ENCODE results near the gene CEACAM21. TPM values are rescaled to one million over a fixed set of nuclear protein-coding genes. Genes with fewer than 3 reads are reported as not detected.

CEACAM21 gene
- total RNA-seq, 1 donor from 2014 or later = not detected

GRCh38 chr19:41551711-41552110 is 24.3 kb upstream of the CEACAM21 start:
- H3K27me3 ChIP-seq (ENCODE audit: control insufficient read depth, insufficient read depth, low read length) = peaks cover 5% of the 10 kb centered on the region
- no peak for TF ChIP-seq CTCF (IDR thresholded peaks at IDR 0.05; ENCODE audit: insufficient read depth, low read length, poor library complexity, severe bottlenecking)

DNA sequence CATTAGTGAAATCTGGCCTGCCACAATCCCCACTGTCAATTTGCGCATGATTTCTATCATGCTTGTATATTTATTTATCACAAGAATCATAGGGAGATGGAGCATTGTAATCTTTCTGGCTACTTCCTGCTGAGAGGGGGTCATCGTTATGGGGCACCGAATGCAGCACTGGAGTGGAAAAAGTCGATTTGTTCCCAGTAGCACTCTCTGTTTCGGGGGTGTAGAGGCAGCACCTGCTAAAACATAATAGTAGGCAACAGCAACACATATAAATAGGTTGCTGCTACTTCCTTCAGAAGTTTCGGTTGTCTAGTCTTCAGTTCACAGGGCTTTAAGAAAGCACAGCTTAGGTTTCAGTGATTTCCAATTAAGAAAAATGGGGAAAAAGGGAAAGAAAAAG is 23.4 kb upstream of the CEACAM21 start:
- DNase-seq (ENCODE audit: low read depth) = no peak
- no peaks in the 10 kb centered on the region for H3K36me3 ChIP-seq (ENCODE audit: control insufficient read depth, insufficient read depth, low read length)
- TF ChIP-seq CTCF (IDR thresholded peaks at IDR 0.05; ENCODE audit: insufficient read depth, low read length, poor library complexity, severe bottlenecking) = no peak
- H3K27me3 ChIP-seq (ENCODE audit: control insufficient read depth, insufficient read depth, low read length) = peaks cover 5% of the 10 kb centered on the region
- no peak overlapping the region for H3K4me3 ChIP-seq (ENCODE audit: low read depth, low read length)

More at GRCh38 chr19:41551711-41552110, 24.3 kb upstream of the CEACAM21 start:
- DNase-seq (ENCODE audit: low read depth) = no peak
- no peaks in the 10 kb centered on the region for H3K36me3 ChIP-seq (ENCODE audit: control insufficient read depth, insufficient read depth, low read length)
- no peak overlapping the region for H3K4me3 ChIP-seq (ENCODE audit: low read depth, low read length)

GRCh38 chr19:41553804-41554203 is 22.2 kb upstream of the CEACAM21 start:
- Histone ChIP-seq H3K27me3 (ENCODE audit: control insufficient read depth, insufficient read depth, low read length) (peaks cover 5% of the 10 kb centered on the region), H3K4me3 (ENCODE audit: low read depth, low read length) (no peak overlapping the region), H3K36me3 (ENCODE audit: control insufficient read depth, insufficient read depth, low read length) (no peaks in the 10 kb centered on the region)
- no peak for TF ChIP-seq CTCF (IDR thresholded peaks at IDR 0.05; ENCODE audit: insufficient read depth, low read length, poor library complexity, severe bottlenecking)
- DNase-seq (ENCODE audit: low read depth) = no peak

DNA sequence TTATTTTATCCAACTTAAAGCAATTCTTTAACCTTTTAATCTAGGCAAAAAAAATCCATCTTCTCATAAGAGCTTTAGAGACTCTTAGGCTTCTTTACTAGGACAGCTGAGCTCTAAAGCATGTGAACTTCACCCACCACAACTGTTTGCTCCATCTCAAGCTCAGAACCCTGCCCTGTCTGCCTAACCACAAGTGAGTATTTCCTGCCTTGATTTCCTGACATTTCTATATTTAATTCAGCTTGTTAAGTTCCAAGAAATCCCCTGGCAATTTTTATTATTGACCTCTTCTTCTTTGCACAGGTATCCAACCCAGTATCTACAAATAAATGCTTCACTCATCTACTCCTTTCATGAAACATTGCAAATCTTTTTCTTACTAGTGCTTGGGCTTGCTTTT is 21.1 kb upstream of the CEACAM21 start:
- Histone ChIP-seq H3K27me3 (ENCODE audit: control insufficient read depth, insufficient read depth, low read length) (peaks cover 3% of the 10 kb centered on the region), H3K36me3 (ENCODE audit: control insufficient read depth, insufficient read depth, low read length) (no peaks in the 10 kb centered on the region), H3K4me3 (ENCODE audit: low read depth, low read length) (no peak overlapping the region)
- no peak for TF ChIP-seq CTCF (IDR thresholded peaks at IDR 0.05; ENCODE audit: insufficient read depth, low read length, poor library complexity, severe bottlenecking)
- no peak for DNase-seq (ENCODE audit: low read depth)

- no peaks in the 10 kb centered on the region for H3K36me3 ChIP-seq (ENCODE audit: control insufficient read depth, insufficient read depth, low read length)
- peaks cover 3% of the 10 kb centered on the region for H3K27me3 ChIP-seq (ENCODE audit: control insufficient read depth, insufficient read depth, low read length)
- DNase-seq (ENCODE audit: low read depth) = no peak
- TF ChIP-seq CTCF (IDR thresholded peaks at IDR 0.05; ENCODE audit: insufficient read depth, low read length, poor library complexity, severe bottlenecking) = no peak
- H3K4me3 ChIP-seq (ENCODE audit: low read depth, low read length) = no peak overlapping the region
Measured at GRCh38 chr19:41555748-41556147, 20.2 kb upstream of the CEACAM21 start.

DNA sequence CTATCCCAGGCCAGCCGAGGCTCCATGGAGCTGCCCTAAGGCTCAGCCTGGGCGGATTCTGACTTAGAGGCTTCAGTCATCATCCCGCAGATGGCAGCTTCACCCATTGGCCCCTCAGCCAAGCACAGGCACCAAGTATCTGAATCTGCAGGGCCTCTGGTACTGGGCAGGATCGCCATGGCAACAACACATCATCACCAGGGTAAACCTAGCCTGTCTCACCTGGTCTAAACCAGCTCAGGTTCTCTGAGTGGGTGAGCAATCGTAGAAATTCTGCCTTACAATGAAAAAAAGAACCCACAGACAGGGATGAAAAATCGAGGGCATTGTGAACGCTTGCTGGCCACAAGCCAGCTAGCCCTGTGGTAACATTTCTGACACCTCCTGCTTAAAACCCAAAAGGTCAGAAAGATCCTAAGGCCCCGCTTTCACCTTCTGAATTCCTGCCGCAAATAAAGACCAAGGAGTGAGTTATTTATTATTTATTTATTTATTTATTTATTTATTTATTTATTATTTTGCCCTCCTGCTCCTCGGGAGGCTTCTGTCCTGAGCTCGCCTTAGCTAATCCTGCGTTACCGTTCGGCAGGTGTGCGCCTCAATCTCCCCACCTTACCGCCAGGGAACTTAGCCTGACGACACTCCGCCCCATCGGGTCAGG is 12.0 kb upstream of the CEACAM21 start:
- no peak for DNase-seq (ENCODE audit: low read depth)
- Histone ChIP-seq H3K36me3 (ENCODE audit: control insufficient read depth, insufficient read depth, low read length) (no peaks in the 10 kb centered on the region), H3K27me3 (ENCODE audit: control insufficient read depth, insufficient read depth, low read length) (peaks cover 26% of the 10 kb centered on the region), H3K4me3 (ENCODE audit: low read depth, low read length) (no peak overlapping the region)
- no peak for TF ChIP-seq CTCF (IDR thresholded peaks at IDR 0.05; ENCODE audit: insufficient read depth, low read length, poor library complexity, severe bottlenecking)
